PC-3 (cell line): ENCODE results near the gene FAAP100.

Source experiments
- EZH2 ChIP-seq: fragments of 300-600 bp; sonication (generic); IDR thresholded peaks from one replicate; pipeline ENCODE4 v1.6.1; 2017; ENCODE audit warnings: antibody characterized with exemption, mild to moderate bottlenecking, low read length; ENCODE audit not compliant: unreplicated experiment
- EZH2phosphoT487 ChIP-seq: fragments of 300-600 bp; sonication (generic); IDR thresholded peaks from 2 replicates; pipeline ENCODE4 v1.6.1; 2018; ENCODE audit warnings: mild to moderate bottlenecking, antibody characterized with exemption, low read length, borderline replicate concordance
- TF ChIP-seq, protein P1 (sequence below): fragments of 300-600 bp; sonication (generic); conservative IDR thresholded peaks from 2 replicates; pipeline ENCODE4 v1.5.1; 2017; ENCODE audit warnings: antibody characterized with exemption, low read depth, mild to moderate bottlenecking, low read length

DNA sequence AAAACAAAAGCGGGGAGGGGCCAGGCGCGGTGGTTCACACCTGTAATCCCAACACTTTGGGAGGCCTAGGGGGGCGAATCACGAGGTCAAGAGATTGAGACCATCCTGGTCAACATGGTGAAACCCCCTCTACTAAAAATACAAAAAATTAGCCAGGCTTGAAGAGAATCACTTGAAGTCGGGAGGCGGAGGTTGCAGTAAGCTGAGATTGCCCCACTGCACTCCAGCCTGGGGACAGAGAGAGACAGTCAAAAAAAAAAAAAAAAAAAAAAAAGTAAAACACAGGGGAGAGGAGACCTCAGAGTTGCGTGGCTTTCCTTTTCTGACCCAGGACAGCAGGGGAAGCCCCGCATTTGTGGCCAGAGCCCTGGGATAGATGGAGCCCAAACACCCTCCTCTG lies 59.4 kb downstream of the FAAP100 start:
- TF ChIP-seq, protein P1, sequence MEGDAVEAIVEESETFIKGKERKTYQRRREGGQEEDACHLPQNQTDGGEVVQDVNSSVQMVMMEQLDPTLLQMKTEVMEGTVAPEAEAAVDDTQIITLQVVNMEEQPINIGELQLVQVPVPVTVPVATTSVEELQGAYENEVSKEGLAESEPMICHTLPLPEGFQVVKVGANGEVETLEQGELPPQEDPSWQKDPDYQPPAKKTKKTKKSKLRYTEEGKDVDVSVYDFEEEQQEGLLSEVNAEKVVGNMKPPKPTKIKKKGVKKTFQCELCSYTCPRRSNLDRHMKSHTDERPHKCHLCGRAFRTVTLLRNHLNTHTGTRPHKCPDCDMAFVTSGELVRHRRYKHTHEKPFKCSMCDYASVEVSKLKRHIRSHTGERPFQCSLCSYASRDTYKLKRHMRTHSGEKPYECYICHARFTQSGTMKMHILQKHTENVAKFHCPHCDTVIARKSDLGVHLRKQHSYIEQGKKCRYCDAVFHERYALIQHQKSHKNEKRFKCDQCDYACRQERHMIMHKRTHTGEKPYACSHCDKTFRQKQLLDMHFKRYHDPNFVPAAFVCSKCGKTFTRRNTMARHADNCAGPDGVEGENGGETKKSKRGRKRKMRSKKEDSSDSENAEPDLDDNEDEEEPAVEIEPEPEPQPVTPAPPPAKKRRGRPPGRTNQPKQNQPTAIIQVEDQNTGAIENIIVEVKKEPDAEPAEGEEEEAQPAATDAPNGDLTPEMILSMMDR: no peak
- TF ChIP-seq EZH2phosphoT487: no peak
- TF ChIP-seq EZH2: no peak
